HT1080 (cell line): ENCODE measurements around the gene ZNF502. TPM values are rescaled to one million over a fixed set of nuclear protein-coding genes. Genes with fewer than 3 reads are reported as not detected.

ENCODE experiments used
- DNase-seq: peaks from one replicate; pipeline ENCODE4 v3.0.0-alpha.2; 2015; ENCODE audit warnings: low read depth
- total RNA-seq: library from RNA; depleted of rRNA; stranded (reverse); fragments of >200 nt; shearing (Covaris generic); gene quantifications from 2 replicates; pipeline ENCODE4 v1.2.3, GENCODE V29; 2014; rRNA removed

The ZNF502 gene
- total RNA-seq, 1 experiment from 2014 or later: 0.72 TPM

DNA sequence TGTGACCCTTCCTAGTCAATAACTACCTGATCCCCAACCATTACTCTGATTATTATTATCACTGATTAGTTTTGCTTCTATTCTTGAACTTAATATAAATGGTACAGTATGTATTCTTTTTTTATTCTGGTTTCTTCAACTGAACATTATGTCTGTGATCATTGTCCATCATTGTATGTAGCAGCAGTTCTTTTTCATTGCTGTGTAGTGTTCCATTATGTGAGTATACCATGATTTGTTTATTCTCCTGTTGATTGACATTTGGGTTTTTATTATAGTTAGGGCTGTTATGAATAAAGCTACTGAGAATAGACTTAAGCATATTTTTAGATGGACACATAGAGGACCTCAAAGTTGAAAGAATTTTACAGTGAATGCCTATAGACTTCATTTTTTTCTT, 51.8 kb downstream of the ZNF502 start:
- DNase-seq: no peak

DNA sequence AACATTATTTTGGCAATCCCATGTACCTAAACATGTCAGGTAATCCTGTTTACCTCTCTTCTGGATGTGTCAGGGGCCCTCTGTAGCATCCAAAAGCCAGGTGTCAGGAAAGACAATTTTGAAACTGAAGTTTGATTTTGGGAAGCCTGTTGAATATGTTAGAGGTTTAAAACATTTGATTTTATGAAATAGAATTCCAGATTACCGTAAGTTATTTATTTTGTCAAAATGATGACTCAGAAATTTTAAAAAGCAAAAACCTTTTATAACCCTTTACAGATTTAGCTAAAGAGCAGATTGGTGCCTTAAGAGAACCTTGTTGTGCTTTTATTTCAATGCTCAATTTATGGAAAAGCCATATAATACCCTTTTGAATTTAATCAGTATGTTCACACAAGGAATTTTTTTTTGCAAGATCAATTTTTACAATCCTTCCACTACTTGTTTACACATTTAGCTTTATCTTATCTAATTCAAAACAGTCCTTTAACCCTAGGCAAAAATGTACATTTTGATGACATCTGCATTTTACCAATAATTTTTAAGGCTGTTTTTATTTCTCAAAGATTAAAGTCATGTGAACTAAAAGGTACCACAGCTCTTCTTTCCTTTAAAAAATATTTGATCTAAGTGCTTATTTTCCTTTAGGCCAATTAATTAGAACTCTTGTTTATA, 59.1 kb downstream of the ZNF502 start:
- DNase-seq: no peak

DNA sequence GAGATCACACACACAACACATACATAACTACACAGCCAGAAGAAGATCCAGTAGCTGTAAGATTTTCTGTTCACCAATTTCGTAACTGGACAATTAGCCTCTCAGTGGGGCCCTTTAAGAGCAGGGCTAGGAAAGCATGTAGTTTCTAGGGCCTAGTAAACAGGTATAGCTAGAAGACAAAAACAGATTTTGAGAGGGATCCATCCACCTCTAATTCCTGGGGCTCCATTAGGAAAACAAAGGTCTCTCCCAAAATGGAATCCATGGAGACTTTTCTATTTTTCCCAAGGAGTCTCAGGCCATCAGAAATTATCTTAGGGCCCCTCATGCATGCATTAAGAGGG, 59.6 kb downstream of the ZNF502 start:
- no peak for DNase-seq

Other genes starting within 250 kb of the ZNF502 start
- gene ZNF445, start 235.0 kb upstream of the ZNF502 start, total RNA-seq: 5.2 and 5.9 TPM in 2 replicates
- gene ZKSCAN7, start 157.5 kb upstream of the ZNF502 start, total RNA-seq: 0.10 and 0.33 TPM in 2 replicates
- 0.11 and 0.60 TPM in 2 replicates for gene ZNF660, start 127.7 kb upstream of the ZNF502 start, total RNA-seq
- 6.7 and 7.6 TPM in 2 replicates for gene ZNF197, start 87.6 kb upstream of the ZNF502 start, total RNA-seq
- 14.6 and 19.8 TPM in 2 replicates for gene ZNF35, start 63.9 kb upstream of the ZNF502 start, total RNA-seq
- gene ZNF501, start 17.0 kb downstream of the ZNF502 start, total RNA-seq: 0.07 TPM in 1 of 2 replicates, not detected in the other
- gene KIAA1143, start 49.0 kb downstream of the ZNF502 start, total RNA-seq: 12.5 and 14.5 TPM in 2 replicates
- 10.6 and 15.6 TPM in 2 replicates for gene KIF15, start 49.1 kb downstream of the ZNF502 start, total RNA-seq
- 4.4 and 5.4 TPM in 2 replicates for gene TMEM42, start 149.3 kb downstream of the ZNF502 start, total RNA-seq
- 0.03 TPM in 1 of 2 replicates, not detected in the other for gene TGM4, start 161.9 kb downstream of the ZNF502 start, total RNA-seq